Brain microvascular endothelial cell (primary cell): ENCODE measurements around the gene DISC1.
"Not testable (repeated sequence)": the region's sequence is repeated elsewhere in the genome, so short reads cannot be mapped to it uniquely, and the experiment has no call there.

ENCODE experiments used
- DNase-seq: peaks from one replicate; pipeline ENCODE4 v3.0.0-alpha.2; 2020
- H3K27ac ChIP-seq: fragments of 250-450 bp; sonication (Bioruptor Pico); 2 replicates; pipeline ENCODE4 v1.5.1; 2020; ENCODE audit warnings: mild to moderate bottlenecking, moderate library complexity
- H3K27me3 ChIP-seq: fragments of 250-450 bp; sonication (Bioruptor Pico); replicated peaks from 2 replicates; pipeline ENCODE4 v1.5.1; 2020; ENCODE audit warnings: mild to moderate bottlenecking
- H3K36me3 ChIP-seq: fragments of 250-450 bp; sonication (Bioruptor Pico); replicated peaks from 2 replicates; pipeline ENCODE4 v1.5.1; 2020; ENCODE audit warnings: mild to moderate bottlenecking
- H3K4me3 ChIP-seq: 2 replicates; pipeline ENCODE4 v1.5.1; 2011; ENCODE audit warnings: low read depth, mild to moderate bottlenecking, control low read depth, low read length, moderate library complexity
- in situ Hi-C: cut with HindIII; loops from 2 replicates; pipeline ENCODE4 v1.10.0; 2017; ENCODE audit warnings: low sequenced_read_pairs, low pct_ligation_motif_present
- TF ChIP-seq, protein P1 (sequence below): IDR thresholded peaks from 2 replicates; pipeline ENCODE4 v1.5.1; 2011; ENCODE audit warnings: low read depth, mild to moderate bottlenecking, moderate library complexity, low read length, control low read depth, inconsistent platforms; ENCODE audit errors: missing control alignments

DISC1 gene

DNA sequence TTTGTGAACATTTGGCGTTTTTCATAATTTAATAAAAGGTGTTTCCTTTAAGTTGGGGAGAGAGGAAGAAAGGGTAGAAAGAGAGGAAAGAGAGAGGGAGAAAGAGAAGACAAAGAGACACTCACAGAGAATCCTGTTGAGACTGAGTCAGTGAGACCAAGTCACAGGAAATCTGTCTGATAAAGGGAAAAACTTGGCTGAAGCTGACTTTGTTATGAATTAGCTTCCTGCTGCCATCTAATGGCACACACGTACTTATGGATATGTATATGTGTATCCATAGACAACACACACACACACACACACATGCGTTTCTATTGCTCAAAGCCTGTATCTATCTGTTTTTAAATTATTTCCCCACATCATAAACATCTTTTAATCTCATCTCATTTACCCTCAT, 42.5 kb upstream of the DISC1 start:
- in situ Hi-C loops = no loop called here
- no peak overlapping the region for H3K4me3 ChIP-seq
- peak; percentile 85 for DNase-seq
- peak overlapping the region; percentile 30 for H3K27ac ChIP-seq
- no peaks in the 10 kb centered on the region for H3K36me3 ChIP-seq
- no peaks in the 10 kb centered on the region for H3K27me3 ChIP-seq
- TF ChIP-seq, protein P1, sequence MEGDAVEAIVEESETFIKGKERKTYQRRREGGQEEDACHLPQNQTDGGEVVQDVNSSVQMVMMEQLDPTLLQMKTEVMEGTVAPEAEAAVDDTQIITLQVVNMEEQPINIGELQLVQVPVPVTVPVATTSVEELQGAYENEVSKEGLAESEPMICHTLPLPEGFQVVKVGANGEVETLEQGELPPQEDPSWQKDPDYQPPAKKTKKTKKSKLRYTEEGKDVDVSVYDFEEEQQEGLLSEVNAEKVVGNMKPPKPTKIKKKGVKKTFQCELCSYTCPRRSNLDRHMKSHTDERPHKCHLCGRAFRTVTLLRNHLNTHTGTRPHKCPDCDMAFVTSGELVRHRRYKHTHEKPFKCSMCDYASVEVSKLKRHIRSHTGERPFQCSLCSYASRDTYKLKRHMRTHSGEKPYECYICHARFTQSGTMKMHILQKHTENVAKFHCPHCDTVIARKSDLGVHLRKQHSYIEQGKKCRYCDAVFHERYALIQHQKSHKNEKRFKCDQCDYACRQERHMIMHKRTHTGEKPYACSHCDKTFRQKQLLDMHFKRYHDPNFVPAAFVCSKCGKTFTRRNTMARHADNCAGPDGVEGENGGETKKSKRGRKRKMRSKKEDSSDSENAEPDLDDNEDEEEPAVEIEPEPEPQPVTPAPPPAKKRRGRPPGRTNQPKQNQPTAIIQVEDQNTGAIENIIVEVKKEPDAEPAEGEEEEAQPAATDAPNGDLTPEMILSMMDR = peak; percentile 39

DNA sequence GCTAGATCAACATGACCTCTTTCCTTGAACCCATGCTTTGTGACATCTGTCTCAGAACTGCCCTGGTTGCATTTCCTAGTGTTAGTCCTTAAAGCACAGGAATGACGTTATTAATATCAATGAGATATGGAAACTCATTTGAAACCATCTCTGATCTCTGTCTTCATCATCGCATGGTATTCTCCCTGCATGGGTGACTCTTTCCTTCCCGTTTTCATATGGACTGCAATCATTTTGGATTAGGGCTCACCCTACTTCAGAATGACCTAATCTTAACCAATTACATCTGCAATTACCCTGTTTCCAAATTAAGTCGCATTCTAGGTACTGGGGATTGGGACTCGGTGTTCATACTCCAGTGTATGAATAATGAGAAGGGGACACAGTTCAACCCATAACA, 41.7 kb upstream of the DISC1 start:
- in situ Hi-C loops = no loop called here
- TF ChIP-seq, protein P1 = no peak
- Histone ChIP-seq H3K4me3 (no peak overlapping the region), H3K36me3 (no peaks in the 10 kb centered on the region), H3K27ac (no peak overlapping the region), H3K27me3 (no peaks in the 10 kb centered on the region)
- no peak for DNase-seq

DNA sequence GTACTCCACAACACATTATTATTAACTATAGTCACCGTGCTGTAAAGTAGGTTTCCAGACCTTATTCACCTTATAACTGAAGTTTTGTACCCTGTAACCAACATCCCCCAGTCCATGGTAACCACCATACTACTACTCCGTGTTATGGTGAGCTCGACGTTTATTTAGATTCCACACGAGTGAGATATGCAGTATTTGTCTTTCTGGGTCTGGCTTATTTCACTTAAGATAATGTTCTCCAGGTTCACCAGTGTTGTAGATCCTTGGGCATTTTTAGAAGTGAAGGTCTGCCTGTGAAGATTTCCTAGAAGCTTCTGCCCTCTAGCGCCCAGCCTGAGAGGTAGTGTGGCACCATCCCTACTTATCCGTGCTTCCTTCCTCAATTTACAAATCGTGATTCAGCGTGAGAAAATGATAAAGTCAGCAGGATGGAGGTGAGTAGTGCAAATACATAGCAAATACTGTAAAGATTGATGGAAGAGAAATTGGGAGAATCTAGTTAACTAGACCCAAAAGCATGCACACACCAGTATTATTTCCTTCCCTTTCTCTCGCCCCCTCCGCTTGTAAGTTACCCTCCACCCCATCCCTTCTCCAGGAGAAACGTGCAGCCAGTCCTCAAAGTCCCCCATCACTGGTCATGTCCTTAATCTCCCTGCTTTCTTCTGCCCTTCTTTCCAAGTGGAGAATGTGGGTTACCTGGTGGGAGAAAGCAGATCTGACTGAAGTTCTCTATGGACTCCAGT, 36.0 kb upstream of the DISC1 start:
- Histone ChIP-seq H3K27me3 (no peaks in the 10 kb centered on the region), H3K27ac (no peak overlapping the region), H3K4me3 (no peak overlapping the region), H3K36me3 (no peaks in the 10 kb centered on the region)
- TF ChIP-seq, protein P1 = peak; percentile 87
- in situ Hi-C loops = no loop called here
- peak; percentile 64 for DNase-seq

DNA sequence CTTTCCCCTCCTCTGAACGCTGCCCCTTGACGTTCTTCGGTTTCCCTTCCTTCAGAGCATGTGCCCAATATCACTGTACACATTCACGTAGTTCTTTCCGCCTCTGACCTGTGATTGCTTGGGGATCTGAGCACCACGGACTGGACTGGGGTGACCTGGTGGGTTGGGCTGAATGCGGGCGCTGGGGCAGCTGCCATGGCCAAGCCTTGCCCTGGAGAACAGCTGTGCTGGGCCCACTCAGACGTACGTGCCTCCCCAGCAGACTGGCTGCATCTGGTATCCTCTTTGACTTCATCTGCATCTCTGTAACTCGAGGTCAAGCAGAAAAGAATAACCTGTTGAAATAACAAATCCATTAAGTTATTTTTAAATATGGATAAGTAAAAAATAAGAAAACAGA, 35.1 kb upstream of the DISC1 start:
- in situ Hi-C loops = no loop called here
- H3K36me3 ChIP-seq = no peaks in the 10 kb centered on the region
- no peak overlapping the region for H3K27ac ChIP-seq
- no peak for DNase-seq
- H3K27me3 ChIP-seq = no peaks in the 10 kb centered on the region
- H3K4me3 ChIP-seq = no peak overlapping the region
- TF ChIP-seq, protein P1 = no peak

DNA sequence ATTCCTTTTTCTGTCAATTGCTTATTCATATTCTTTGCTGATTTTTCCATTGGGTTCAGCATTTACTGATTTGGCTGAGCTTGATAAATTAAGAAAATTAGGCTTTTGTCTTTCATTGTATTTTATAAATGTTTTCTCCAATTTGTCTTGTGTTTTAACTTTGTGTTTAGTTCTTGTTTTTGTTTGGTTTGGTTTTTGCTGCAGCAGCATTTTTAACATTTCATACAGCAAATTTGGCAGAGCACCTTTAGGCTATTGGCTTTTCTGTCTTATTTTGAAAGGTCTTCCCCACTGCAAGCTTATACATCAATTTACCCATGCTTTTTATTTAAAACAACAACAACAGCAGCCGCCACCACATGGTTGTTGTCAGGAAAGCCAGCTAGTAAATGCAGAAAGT, 33.8 kb upstream of the DISC1 start:
- in situ Hi-C loops = no loop called here
- Histone ChIP-seq H3K27me3 (no peaks in the 10 kb centered on the region), H3K27ac (no peak overlapping the region), H3K4me3 (no peak overlapping the region), H3K36me3 (no peaks in the 10 kb centered on the region)
- TF ChIP-seq, protein P1 = no peak
- no peak for DNase-seq

DNA sequence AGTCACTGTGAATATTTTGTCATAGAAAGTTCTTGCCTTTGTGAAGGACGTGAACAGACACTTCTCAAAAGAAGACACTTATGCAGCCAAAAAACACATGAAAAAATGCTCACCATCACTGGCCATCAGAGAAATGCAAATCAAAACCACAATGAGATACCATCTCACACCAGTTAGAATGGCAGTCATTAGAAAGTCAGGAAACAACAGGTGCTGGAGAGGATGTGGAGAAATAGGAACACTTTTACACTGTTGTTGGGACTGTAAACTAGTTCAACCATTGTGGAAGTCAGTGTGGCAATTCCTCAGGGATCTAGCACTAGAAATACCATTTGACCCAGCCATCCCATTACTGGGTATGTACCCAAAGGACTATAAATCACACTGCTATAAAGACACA, 33.3 kb upstream of the DISC1 start:
- H3K4me3 ChIP-seq, in situ Hi-C loops, DNase-seq, H3K36me3 ChIP-seq, H3K27me3 ChIP-seq, H3K27ac ChIP-seq: not testable (repeated sequence)
